Activated gamma-delta T cell (primary cell): Measurements from ENCODE around the gene ARHGEF1.

Source experiments
- DNase-seq: peaks from one replicate; lab custom pipeline; 2025; lab: John Stamatoyannopoulos, UW

ARHGEF1 gene

DNA sequence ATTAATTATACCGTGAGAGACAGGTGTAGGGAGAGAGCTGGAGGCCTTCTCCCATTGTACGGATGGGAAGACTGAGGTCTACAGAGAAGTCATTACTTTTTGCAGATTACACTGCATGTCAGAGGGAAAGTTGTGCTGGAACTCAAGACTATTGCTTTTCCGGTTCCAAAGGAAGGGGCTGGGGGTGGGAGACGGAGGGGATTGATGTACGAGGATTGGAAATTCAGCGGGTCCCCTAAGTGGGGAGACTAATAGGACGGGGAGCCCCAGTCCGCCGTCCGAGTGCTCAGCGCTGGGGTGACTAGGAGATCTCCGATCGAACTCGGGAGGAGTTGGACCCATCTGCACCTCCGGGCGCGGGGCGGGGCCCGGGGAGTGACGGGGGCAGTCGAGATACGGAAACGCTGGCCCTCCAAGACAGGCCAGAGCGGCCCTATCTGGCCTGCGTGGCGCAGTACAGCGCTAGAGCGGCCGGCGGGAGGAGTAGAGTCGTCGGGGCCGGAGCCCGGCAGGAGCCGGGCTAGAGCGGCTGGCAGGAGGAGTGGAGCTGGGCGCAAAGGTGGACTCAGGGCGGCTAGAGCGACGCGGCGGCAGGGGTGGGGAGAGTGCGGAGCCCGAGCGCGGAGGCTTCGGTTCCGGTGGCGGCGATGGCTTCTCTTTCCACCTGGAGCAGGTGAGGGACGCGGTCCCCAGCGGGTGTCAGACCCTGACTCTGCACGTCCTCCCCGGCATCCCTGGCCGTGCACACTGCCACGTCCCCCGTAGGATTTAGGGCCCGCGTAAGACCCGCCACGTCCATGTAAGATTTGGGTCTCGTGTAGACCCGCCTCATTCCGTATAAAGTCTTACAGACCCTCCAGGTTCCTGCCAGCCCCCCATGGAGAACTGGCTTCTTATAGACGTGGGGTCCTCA, 1.1 kb downstream of the ARHGEF1 start:
- peak; percentile 80 for DNase-seq

DNA sequence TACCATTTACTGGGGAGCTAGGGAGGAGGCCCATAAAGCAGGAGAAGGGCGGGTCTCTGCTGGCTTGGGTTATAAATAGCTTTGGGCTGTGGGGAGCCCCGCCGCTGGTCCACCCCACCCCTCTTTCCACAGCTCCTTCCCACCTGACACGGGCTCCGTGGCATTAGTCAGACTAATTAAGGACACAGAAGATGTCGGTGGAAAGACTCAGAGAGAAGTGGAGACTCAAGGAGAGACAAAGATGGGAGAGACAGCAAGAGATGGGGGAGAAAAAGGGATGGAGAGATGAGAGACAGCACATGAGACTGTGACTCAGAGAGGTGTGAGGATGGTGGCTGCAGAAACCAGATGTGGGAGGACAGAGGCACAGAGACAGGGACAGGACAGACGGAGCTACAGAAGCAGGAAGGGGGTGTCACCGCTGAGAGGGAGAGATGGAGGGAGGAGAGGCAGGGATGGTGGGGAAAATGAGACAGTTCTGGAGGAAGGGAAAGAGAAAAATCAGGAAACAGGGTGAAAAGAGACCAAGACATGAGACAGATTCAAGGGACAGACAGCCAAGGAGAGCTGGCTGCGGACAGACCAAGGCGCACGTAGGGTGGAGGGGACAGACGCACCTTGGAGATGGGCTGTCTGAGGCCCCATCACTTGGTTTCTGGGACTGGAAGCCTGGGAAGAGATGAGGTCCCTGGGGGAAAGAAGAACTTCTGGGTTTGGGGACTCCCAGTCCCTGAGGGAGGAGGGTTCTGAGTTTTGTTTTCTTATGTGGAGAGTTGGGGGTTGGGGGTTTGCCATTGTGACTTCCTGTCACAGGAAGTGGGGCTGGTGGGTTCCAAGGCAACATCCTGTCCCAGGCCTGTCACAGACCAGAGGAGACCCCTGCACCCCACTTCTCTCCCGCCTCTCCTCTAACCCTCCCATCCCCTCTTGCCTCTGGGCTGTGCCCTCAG, 4.1 kb downstream of the ARHGEF1 start:
- no peak for DNase-seq

- peak; percentile 62 for DNase-seq
Measured at GRCh38 chr19:41887711-41888382, 4.9 kb downstream of the ARHGEF1 start.

DNA sequence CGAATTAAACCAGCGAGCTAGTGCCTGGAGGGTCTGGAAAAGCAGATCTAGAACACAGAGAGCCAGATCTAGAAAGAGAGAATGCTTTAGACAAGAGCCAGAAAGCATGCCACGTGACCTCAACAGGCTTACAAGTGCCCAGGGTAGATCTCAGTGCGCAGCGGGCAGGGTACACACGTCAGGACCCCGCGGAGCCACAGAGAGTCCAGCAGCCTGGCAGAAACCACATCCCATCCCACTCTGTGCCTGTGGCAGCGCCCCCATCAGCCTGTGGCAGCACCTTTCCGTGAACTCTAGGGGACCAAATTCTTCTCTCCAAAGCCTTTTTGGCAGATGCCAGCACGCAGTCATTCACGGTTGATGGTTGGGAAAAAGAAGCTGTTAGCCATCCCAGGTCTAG, 5.9 kb downstream of the ARHGEF1 start:
- DNase-seq = no peak

GRCh38 chr19:41889896-41890295, 6.9 kb downstream of the ARHGEF1 start:
- no peak for DNase-seq

- DNase-seq = no peak
Measured at GRCh38 chr19:41890936-41891335, 8.0 kb downstream of the ARHGEF1 start.

DNA sequence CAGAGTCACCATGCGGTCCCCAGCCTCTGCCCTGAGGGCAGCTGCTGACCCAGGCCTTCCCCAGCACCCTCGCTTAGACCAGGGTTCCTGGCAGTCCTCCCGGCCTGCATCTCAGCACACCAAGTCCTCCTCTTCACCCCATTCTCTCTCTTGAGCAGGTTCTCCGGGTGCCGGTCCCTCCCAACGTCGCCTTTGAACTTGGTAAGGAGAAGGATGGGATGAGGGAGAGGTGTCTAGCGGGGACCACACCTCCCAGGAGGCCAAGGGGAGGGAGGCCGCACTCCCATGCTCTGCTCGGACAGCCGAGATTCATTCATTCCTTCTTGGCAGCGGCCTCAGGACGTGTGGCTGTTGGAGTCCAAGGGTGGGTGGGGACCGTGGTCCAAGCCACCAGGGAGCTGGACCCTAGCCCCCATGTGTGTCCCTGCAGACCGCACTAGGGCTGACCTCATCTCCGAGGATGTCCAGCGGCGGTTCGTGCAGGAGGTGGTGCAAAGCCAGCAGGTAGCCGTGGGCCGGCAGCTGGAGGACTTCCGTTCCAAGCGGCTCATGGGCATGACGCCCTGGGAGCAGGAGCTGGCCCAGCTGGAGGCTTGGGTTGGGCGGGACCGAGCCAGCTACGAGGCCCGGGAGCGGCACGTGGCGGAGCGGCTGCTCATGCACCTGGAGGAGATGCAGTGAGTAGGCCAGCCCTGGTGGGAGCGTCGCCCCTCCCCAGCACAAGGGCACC, 9.4 kb downstream of the ARHGEF1 start:
- no peak for DNase-seq

DNA sequence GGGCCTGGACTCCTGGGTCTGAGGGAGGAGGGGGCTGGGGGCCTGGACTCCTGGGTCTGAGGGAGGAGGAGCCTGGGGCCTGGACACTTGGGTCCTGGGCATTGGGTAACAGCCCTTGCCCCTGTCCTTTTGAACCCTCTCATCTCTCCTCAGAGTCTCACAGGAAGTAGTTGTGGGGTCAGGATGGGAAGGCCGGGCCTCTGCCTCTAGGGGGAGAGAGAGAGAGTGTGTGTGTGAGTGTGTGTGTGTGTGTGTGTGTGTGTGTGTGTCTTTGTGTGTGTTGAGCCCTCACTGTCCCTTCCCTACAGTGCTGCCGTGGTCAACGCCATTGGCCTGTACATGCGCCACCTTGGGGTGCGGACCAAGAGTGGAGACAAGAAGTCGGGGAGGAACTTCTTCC, 10.9 kb downstream of the ARHGEF1 start:
- no peak for DNase-seq

DNA sequence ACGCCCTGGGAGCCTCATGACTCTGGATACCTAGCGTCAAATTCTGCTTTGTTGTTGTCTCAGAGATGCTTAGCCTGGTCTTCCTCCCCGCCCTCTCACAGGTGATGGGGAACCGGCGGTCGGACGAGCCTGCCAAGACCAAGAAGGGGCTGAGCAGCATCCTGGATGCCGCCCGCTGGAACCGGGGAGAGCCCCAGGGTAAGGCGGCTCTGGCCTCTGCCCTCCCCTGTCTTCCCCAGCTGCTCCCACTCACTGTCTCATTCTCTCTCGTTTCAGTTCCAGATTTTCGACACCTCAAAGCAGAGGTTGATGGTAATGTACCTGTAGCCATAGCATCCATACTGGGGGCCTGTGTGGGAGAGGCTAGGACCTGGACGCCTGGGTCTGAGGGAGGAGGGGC, 11.4 kb downstream of the ARHGEF1 start:
- no peak for DNase-seq

GRCh38 chr19:41895745-41896580, 13.0 kb downstream of the ARHGEF1 start:
- DNase-seq = no peak

DNA sequence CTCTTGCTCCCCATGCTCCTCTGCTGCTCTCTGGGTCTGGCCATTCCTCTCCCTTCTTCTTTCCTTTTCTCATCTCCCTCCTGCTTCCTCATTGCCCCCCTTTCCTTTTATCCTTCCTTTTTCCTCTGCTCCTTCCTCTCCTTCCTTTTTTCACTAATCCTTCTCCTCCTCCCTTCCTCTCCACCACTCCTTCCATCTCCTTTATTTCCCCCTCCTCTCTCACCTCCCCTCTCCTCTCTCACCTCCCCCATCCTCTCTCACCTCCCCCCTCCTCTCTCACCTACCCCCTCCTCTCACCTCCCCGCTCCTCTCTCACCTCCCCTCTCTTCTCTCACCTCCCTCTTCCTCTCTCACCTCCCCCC, 13.6 kb downstream of the ARHGEF1 start:
- no peak for DNase-seq

GRCh38 chr19:41897181-41897580, 14.2 kb downstream of the ARHGEF1 start:
- no peak for DNase-seq

DNA sequence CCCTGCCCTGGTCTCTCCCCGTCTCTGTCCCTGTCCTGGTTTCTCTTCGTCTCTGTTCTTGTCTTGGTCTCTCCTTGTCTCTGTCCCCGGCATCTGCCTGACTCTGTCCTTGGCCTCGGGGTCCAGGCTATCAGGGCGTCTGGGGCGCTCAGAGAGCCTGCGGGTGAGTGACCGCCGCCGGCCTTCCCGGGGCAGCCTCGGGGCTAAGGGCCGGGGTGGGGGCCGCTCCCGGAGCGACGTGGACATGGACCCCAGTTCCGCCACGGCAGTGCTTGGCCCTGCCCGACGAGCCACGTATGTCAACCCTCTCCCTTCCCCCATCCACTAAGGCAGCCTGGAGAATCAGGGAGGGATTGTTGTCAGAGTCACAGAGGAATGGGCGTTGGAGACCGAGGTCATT, 14.8 kb downstream of the ARHGEF1 start:
- no peak for DNase-seq

DNA sequence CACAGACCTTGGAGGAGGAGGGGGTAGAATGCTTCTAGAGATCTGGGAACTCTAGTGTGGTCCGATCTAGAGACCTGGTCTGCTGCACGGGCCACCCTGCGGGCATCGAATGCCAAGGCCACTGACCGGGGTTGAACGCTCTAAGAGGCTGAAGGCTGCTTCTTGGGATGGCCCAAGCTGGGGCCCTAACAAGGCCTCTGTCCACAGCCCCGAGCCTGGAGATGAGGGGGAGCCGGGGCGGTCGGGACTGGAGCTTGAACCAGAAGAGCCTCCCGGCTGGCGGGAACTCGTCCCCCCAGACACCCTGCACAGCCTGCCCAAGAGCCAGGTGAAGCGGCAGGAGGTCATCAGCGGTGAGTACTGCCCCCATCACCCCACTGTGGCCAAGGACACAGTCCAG, 15.3 kb downstream of the ARHGEF1 start:
- no peak for DNase-seq

DNA sequence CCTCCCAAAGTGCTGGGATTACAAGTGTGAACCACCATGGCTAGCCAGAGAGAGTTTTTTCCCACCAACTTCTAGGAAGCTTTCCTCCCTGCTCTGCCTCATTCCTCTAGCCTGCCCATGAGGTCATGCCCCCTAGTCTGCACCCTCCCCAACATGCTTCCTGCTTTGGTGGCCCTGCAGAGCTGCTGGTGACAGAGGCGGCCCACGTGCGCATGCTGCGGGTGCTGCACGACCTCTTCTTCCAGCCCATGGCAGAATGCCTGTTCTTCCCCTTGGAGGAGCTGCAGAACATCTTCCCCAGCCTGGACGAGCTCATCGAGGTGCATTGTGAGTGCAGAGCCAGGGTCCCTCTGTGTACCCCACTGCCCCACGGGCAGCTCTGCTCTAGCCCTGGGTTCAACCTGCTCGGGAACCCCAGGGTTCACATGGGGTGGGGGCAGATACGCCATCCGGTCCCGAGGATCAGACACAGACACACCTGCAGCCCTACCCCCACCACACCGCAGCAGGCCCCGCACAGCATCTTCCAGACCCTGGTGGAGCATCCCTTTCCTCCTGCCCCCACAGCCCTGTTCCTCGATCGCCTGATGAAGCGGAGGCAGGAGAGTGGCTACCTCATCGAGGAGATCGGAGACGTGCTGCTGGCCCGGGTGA, 18.9 kb downstream of the ARHGEF1 start:
- DNase-seq = no peak

DNA sequence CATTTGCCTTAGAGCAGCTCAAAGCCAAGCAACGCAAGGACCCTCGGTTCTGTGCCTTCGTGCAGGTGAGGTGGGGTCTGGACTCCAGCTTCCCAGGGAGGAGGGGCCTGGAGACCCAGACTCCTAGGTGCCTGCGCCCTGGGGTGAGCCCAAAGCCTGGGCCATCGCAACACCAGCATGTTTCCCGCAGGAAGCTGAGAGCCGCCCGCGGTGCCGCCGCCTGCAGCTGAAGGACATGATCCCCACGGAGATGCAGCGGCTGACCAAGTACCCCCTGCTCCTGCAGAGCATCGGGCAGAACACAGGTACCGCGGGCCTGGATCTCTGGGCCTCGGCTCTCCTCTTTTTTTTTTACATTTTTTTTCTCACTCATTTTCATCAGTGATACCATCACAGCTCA, 19.6 kb downstream of the ARHGEF1 start:
- DNase-seq = no peak

GRCh38 chr19:41903193-41903953, 20.4 kb downstream of the ARHGEF1 start:
- no peak for DNase-seq

DNA sequence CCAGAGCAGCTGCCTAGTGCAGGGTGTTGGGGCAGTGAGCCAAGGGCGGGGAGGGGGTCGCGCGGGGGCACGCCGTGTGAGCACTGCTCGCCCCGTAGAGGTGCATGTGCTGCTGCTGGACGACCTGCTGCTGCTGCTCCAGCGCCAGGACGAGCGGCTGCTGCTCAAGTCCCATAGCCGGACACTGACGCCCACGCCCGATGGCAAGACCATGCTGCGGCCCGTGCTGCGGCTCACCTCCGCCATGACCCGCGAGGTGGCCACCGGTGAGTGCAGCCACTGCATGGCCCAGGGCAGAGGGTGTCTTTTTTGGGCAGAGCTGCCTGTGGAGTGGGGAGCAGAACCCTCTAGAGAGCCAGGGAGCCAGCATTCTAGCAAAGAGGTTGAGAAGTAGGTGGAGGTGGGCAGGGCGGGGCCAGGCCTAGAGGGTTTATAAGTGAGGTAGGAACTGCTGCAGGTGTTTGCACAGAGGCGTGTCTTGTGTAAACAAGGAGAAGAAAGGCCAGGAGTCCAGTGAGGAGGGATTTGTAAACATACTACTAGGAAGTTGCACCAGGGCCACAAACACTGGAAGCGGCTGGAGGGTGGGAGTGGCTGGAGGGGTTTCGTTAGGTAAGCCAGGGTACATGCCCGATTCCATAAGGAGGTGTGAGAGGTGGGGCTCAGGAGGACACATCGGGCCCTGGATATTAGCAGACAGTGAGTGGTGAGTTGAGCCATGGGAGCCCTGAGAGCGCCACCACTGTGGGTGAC, 21.3 kb downstream of the ARHGEF1 start:
- no peak for DNase-seq
